Measurements from ENCODE around the gene BLOC1S1. TPM values are rescaled to one million over a fixed set of nuclear protein-coding genes. Genes with fewer than 3 reads are reported as not detected.

The BLOC1S1 gene
- total RNA-seq, 2 experiments from 2014 or later = 79.0 to 84.6 TPM

- no peaks in the 10 kb centered on the region for H3K27me3 Mint-ChIP-seq
- intact Hi-C loops (cut with micrococcal nuclease) = no loop called here
- H3K9me3 Mint-ChIP-seq = no peaks in the 10 kb centered on the region
- no peak overlapping the region for H3K4me3 Mint-ChIP-seq
- no peak for TF ChIP-seq CTCF (IDR thresholded peaks at IDR 0.05)
- peaks cover 14% of the 10 kb centered on the region for H3K4me1 Mint-ChIP-seq (ENCODE audit: low read depth)
- peaks cover 37% of the 10 kb centered on the region for H3K36me3 Mint-ChIP-seq (ENCODE audit: low read depth)
- peak; percentile 55 for ATAC-seq
- ChIA-PET POLR2A (interaction anchor here (1.5 to 2.3 kb wide), 2 partner anchors 13 to 15 kb away, joined by 3 to 6 read pairs; no protein-coding TSS in a partner anchor), CTCF (no interaction called here)
- peak overlapping the region; percentile 57 for H3K27ac Mint-ChIP-seq
- peak; percentile 53 for DNase-seq
Measured at GRCh38 chr12:55760663-55761062, 44.8 kb downstream of the BLOC1S1 start.

GRCh38 chr12:55762646-55763045 lies 46.8 kb downstream of the BLOC1S1 start:
- Mint-ChIP-seq H3K9me3 (no peaks in the 10 kb centered on the region), H3K27ac (no peak overlapping the region), H3K36me3 (ENCODE audit: low read depth) (peaks cover 45% of the 10 kb centered on the region), H3K4me1 (ENCODE audit: low read depth) (peaks cover 11% of the 10 kb centered on the region), H3K27me3 (no peaks in the 10 kb centered on the region), H3K4me3 (no peak overlapping the region)
- ATAC-seq (no peak), DNase-seq (no peak)
- intact Hi-C loops (cut with micrococcal nuclease) = no loop called here
- POLR2A ChIA-PET = interaction anchor here (0.9 to 1.5 kb wide), 2 partner anchors 11 to 24 kb away, joined by 4 to 5 read pairs; no protein-coding TSS in a partner anchor
- CTCF ChIA-PET = interaction anchor here (1.4 kb wide), 1 partner anchor 177 kb away, joined by 3 read pairs; no protein-coding TSS in a partner anchor
- TF ChIP-seq CTCF (IDR thresholded peaks at IDR 0.05) = no peak

- ChIA-PET CTCF (interaction anchor here (1.0 to 5.3 kb wide), 3 partner anchors 11 to 230 kb away, joined by 3 to 20 read pairs (median 13); no protein-coding TSS in a partner anchor), POLR2A (interaction anchor here (0.6 kb wide), 2 partner anchors 44 to 759 kb away, joined by 3 read pairs; no protein-coding TSS in a partner anchor)
- H3K9me3 Mint-ChIP-seq = no peaks in the 10 kb centered on the region
- peaks cover 25% of the 10 kb centered on the region for H3K36me3 Mint-ChIP-seq (ENCODE audit: low read depth)
- peaks cover 10% of the 10 kb centered on the region for H3K4me1 Mint-ChIP-seq (ENCODE audit: low read depth)
- peak overlapping the region; percentile 50 for H3K27ac Mint-ChIP-seq
- H3K27me3 Mint-ChIP-seq = no peaks in the 10 kb centered on the region
- no peak overlapping the region for H3K4me3 Mint-ChIP-seq
- intact Hi-C loops (cut with micrococcal nuclease) = no loop called here
- TF ChIP-seq CTCF (IDR thresholded peaks at IDR 0.05) = no peak
- DNase-seq (no peak), ATAC-seq (no peak)
Measured at GRCh38 chr12:55765736-55766290, 50.0 kb downstream of the BLOC1S1 start.

- H3K4me3 Mint-ChIP-seq = no peak overlapping the region
- intact Hi-C loops (cut with micrococcal nuclease) = no loop called here
- ChIA-PET CTCF (interaction anchor here (0.6 to 5.3 kb wide), 4 partner anchors 12 to 229 kb away, joined by 3 to 20 read pairs (median 8); no protein-coding TSS in a partner anchor), POLR2A (interaction anchor here (0.7 to 1.4 kb wide), 4 partner anchors 10 to 25 kb away, joined by 3 read pairs; no protein-coding TSS in a partner anchor)
- DNase-seq (no peak), ATAC-seq (no peak)
- H3K9me3 Mint-ChIP-seq = no peaks in the 10 kb centered on the region
- no peaks in the 10 kb centered on the region for H3K27me3 Mint-ChIP-seq
- H3K4me1 Mint-ChIP-seq (ENCODE audit: low read depth) = peaks cover 2% of the 10 kb centered on the region
- no peak overlapping the region for H3K27ac Mint-ChIP-seq
- peaks cover 30% of the 10 kb centered on the region for H3K36me3 Mint-ChIP-seq (ENCODE audit: low read depth)
- no peak for TF ChIP-seq CTCF (IDR thresholded peaks at IDR 0.05)
Measured at GRCh38 chr12:55767156-55767555, 51.3 kb downstream of the BLOC1S1 start.

Other genes with a start within 250 kb of the BLOC1S1 start
- gene OR6C70, start 245.9 kb upstream of the BLOC1S1 start, total RNA-seq = not detected
- gene OR6C68, start 223.7 kb upstream of the BLOC1S1 start, total RNA-seq = not detected
- not detected for gene OR6C4, start 166.4 kb upstream of the BLOC1S1 start, total RNA-seq
- not detected for gene OR2AP1, start 143.6 kb upstream of the BLOC1S1 start, total RNA-seq
- gene OR10P1, start 79.2 kb upstream of the BLOC1S1 start, total RNA-seq = not detected
- gene ITGA7, start 8.1 kb upstream of the BLOC1S1 start, total RNA-seq = 1 to 10 TPM; 4.3 to 4.8 TPM
- 1 to 10 TPM; 5.3 to 6.8 TPM for gene RDH5, start 4.3 kb downstream of the BLOC1S1 start, total RNA-seq
- gene CD63, start 13.0 kb downstream of the BLOC1S1 start, total RNA-seq = 100 to 1,000 TPM in 1 of 2 experiments, 10 to 100 TPM in 1; 99.6 to 101 TPM
- 1 to 10 TPM; 7.4 to 9.3 TPM for gene GDF11, start 27.1 kb downstream of the BLOC1S1 start, total RNA-seq
- 10 to 100 TPM; 93.9 to 94.0 TPM for gene SARNP, start 101.7 kb downstream of the BLOC1S1 start, total RNA-seq
- gene ORMDL2, start 102.0 kb downstream of the BLOC1S1 start, total RNA-seq = 10 to 100 TPM; 24.2 to 27.0 TPM
- gene DNAJC14, start 113.5 kb downstream of the BLOC1S1 start, total RNA-seq = 10 to 100 TPM; 23.1 to 23.7 TPM
- not detected for gene MMP19, start 126.9 kb downstream of the BLOC1S1 start, total RNA-seq
- 10 to 100 TPM; 22.1 to 22.9 TPM for gene PYM1, start 211.8 kb downstream of the BLOC1S1 start, total RNA-seq
- gene DGKA, start 215.1 kb downstream of the BLOC1S1 start, total RNA-seq = 100 to 1,000 TPM; 350 to 353 TPM
- 1 to 10 TPM in 1 of 2 experiments, under 1 TPM in 1; 0.65 to 1.2 TPM for gene PMEL, start 250.0 kb downstream of the BLOC1S1 start, total RNA-seq